ENCODE results near the gene TRIM28. TPM values are rescaled to one million over a fixed set of nuclear protein-coding genes. Genes with fewer than 3 reads are reported as not detected.
"Not testable (repeated sequence)": the region's sequence is repeated elsewhere in the genome, so short reads cannot be mapped to it uniquely, and the experiment has no call there.

Gene TRIM28
- total RNA-seq, 1 donor from 2014 or later = 140 TPM

DNA sequence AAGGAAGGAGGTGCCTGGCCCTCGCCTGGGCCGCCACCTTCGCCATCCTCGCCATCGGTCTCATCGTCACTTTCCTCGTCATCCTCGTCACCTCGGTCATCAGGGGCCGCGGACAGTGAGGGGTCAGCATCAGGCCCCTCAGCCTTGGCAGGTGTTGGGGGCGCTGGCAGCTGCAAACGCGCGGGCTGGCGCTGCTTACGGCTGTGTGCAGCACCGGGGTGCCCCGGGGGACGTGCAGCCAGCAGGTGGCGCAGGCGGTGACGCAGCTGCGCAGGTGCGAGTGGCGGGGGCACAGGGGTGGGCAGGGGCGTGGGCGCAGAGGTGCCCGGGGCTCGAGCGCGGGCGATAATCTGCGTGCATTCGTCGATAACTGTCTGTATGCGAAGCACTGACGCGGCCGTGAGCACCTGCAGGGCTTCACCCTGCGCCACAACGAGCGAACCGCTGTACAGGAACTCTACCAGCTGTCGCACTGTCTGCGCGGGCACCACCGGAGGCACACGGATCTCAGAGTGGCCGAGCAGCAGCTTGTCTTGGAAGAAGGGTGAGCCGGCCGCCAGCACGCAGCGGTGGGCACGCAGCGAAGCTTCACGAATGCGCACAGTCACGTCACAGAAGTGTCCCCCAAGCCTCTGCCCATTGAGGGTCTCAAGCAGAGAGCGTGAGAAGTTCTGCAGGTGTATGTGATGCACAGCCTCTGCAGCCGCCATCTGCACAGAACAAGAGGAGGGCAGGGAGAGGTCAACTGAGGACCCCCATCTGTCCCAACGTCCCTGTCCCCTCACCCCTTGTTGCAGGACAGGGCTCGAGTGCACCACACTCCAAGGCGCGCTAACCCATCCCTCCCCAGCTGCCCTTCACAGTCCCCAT, 26.7 kb upstream of the TRIM28 start:
- intact Hi-C loops (cut with DNase I) = no loop called here
- no peak for DNase-seq (ENCODE audit: low spot score)

DNA sequence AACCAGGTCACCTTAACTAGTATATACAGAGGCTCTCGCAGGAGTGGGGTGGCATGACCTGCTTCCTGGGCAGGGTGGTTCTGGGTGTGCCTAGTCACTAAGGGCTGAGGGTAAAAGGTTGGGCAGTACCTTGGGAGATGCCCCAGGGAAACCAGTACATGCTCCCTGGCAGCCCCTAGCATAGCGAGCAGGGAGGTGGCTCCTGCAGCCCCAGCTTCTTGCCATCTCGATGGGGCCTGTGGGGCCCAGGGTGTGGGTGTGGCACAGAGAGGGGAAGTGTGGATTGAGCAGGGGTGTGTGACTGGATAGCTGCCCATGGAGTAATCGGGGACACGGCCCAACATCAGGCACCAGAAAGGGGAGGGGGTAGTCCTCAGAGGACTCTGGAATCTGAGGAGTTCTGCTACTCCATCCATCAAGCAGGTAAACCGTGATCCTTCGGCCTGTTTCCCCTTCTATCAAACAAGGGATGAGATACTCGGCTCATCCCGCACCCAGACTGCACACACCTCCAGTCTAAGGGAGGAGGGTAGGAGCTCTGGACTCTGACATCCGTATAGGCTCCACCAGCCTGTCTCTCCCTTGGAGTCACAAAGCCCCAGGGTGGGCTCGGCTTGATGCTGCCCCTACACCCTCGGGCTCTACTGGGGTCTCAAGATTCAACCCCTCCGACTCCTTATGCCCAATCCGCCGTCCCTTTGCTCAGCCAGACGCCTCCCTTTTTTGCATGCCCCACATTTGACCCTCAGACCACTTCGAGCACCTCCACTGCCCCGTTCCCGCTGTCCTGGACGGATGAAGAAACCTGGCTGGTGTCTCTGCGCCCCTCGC, 25.4 kb upstream of the TRIM28 start:
- DNase-seq (ENCODE audit: low spot score) = no peak
- intact Hi-C loops (cut with DNase I) = loop anchor here (1.0 to 2.0 kb wide), 2 partner anchors 12 to 36 kb away; partner anchors contain the start of gene CHMP2A

DNA sequence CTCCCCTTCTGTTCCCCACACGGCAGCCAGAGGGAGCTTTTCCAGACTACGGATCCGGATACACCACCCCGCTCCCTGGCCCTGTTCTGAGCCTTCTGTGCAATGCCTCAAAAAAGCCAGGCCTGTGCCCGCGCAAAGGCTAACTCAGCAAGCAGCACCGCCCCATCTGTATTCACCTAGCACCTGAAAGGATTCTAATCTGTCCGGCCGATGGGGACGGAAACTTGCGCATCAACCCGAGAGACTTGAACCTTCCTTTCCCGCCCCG, 24.8 kb upstream of the TRIM28 start:
- intact Hi-C loops (cut with DNase I) = loop anchor here (1.0 to 2.0 kb wide), 2 partner anchors 13 to 36 kb away; partner anchors contain the start of gene CHMP2A

DNA sequence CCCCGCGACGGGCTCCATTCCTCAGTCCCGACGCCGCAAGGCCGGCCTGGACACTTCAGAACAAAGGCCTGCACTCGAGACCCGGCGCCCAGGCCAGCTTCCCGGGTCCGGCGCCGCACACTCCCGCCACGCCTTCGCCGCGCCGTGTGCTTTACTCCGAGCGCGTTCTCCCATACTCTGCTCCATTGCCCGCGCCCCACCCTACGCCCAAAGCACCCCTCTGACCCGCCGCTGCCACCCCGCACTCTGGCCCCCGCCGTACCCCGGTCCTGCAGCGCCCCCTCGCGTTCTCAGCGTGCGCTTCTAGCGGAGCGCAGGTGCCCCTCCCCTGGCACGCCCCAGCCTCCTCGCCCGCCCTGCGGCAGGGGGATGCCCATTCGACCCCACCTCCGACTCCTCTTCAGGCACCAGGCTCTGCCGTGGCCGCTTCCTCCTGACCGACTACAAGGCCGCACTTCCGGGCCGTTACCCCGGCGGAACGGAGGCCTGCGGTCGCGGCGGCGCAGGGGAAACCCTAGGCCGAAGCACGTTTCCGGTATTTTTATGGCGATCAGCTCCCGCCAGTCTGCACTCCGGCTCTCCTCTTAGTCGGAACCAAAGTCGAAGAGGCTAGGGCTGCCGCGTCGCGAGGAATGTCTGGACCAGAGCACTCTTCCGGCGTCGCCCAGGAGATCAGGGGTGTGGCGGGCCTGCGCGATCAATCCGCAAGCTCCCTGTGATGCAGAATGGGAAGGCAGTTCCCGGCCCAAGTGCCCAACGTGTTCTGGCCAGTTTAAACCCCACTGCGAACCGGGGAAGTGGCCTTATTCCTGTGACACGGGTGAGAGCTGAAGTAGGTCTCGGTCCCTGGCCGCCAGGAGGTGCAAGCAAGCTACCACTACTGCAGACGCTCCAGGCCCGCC, 24.3 kb upstream of the TRIM28 start, which contains the start of gene ZBTB45:
ZBTB45 (minus strand) TSS at position 456 of the 902 bp plus-strand sequence. CDS start 2,137 bp downstream, outside the sequence.
- DNase-seq (ENCODE audit: low spot score) = peak; percentile 94
- intact Hi-C loops (cut with DNase I) = loop anchor here (1.0 to 2.0 kb wide), 2 partner anchors 13 to 35 kb away; partner anchors contain the start of gene CHMP2A

More for the DNA sequence above, 24.8 kb upstream of the TRIM28 start:
- DNase-seq (ENCODE audit: low spot score) = no peak

DNA sequence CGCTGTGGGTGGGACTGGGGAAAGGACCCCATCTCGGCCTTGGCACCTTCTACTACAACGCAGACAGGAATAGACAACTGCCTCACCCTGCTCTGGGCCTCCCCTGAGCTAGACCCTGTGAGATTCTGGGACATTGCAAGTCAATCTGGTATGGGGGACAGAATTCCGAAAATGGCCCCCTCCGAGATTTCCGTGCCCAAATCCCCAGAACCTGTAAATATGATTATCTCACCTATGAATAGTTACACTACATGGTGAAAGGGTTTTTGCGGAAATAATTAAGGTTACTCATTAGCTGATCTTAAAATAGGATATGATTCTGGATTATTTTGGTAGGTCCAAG, 23.6 kb upstream of the TRIM28 start:
- intact Hi-C loops (cut with DNase I) = no loop called here
- DNase-seq (ENCODE audit: low spot score) = no peak

DNA sequence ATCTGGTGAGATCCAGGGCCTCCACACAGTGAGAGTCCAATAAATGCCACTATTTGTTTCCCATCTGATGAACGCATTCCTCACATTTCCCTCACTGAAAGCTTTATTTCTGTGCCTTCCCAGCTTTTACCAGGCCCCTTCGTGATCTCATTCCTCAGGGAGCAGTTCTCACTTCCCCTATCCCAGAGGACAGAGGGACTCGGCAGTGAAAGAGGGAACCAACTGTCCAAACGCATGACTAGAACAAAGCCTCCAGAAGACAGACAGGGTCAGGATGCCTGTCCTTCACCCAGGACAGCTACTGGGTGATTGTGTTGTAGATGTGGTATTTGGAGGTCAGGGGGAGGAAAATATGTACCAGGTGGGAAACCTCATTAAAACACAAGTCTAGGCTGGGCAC, 22.2 kb upstream of the TRIM28 start:
- DNase-seq (ENCODE audit: low spot score) = no peak
- intact Hi-C loops (cut with DNase I) = no loop called here

DNA sequence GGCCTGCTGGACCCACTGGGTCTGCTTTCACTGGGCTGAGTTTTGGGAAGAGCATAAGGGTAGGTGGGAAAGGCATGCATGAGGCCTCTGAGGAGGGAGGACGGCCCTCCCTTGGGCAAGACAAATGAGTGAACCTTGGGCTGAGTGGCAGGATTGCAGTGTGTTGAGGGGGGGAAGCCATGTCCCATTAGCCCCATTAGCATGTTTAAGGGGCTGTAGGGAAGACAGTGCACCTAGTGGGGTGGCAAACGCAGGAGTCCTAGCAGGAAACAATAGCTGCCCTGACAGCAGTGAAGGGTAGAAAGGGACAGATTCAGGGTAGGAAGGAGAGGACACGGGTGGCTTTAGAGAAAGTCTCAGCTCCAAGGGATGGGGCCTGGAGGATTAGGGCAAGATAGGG, 21.2 kb upstream of the TRIM28 start:
- intact Hi-C loops (cut with DNase I) = no loop called here
- DNase-seq (ENCODE audit: low spot score) = no peak

DNA sequence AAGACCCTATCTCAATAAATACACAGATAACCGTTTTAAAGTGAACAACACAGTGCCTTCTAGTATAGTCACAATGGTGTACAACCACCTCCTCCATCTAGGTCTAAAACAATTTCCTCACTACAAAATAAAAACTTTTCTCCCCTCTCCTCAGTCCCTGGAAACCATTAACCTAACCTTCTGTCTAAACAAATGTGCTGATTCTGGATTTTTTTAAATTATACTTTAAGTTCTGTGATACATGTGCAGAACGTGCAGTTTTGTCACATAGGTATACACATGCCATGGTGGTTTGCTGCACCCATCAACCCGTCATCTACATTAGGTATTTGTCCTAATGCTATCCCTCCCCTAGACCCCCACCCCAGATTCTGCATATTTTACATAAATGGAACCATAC, 14.5 kb upstream of the TRIM28 start:
- no peak for DNase-seq (ENCODE audit: low spot score)
- intact Hi-C loops (cut with DNase I) = no loop called here

DNA sequence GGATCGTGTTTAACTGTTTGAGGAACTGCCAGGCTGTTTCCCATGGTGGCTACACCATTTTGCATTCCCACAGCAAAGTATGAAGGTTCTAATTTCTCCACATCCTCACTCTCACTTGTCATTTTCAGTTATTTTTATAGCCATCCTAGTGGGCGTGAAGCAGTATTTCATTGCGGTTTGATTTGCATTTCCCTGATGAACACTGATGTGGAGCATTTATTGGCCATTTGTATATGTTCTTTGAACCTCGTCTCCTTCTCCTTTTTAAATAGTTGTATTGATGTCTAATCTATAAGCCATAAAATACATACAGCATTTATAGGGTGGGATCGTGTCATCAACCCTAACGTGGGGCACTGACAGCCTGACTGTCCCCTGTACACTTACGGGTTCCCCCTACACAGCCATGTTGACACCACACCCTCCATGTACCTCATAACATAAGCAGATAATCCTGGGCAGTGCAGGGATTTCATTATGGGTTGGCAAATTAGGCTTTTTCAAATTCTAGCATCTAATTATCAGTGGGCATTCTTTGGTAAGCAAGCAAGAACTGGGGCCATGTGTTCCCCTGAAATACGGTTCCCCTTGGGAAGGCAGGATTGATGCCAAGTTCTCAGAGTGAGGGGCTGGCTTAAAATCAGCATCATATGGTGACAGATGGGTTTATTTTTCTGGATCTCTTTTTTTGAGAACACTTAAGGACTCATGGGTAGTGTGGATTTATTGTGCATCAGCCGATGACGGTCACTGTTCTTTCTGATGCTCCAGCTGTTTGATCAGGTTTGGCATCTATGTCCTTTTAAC, 12.6 kb upstream of the TRIM28 start:
- intact Hi-C loops (cut with DNase I) = no loop called here
- DNase-seq (ENCODE audit: low spot score) = no peak

DNA sequence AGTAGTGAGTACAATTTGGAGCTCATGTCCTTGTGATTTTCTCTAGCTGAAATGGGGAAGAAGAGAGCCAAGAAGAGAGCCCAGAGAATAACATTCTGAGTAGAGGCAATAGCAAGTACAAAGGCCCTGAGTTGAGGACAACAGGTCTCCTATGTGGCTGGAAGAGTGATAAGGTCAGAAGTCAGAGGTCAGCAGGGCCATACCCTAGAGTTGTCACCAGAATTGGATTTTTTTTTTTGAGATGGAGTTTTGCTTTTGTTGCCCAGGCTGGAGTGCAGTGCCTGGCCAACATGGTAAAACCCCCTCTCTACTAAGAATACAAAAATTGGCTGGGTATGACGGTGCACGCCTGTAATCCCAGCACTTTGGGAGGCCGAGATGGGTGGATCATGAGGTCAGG, 8.0 kb upstream of the TRIM28 start:
- DNase-seq (ENCODE audit: low spot score) = no peak
- intact Hi-C loops (cut with DNase I) = no loop called here

DNA sequence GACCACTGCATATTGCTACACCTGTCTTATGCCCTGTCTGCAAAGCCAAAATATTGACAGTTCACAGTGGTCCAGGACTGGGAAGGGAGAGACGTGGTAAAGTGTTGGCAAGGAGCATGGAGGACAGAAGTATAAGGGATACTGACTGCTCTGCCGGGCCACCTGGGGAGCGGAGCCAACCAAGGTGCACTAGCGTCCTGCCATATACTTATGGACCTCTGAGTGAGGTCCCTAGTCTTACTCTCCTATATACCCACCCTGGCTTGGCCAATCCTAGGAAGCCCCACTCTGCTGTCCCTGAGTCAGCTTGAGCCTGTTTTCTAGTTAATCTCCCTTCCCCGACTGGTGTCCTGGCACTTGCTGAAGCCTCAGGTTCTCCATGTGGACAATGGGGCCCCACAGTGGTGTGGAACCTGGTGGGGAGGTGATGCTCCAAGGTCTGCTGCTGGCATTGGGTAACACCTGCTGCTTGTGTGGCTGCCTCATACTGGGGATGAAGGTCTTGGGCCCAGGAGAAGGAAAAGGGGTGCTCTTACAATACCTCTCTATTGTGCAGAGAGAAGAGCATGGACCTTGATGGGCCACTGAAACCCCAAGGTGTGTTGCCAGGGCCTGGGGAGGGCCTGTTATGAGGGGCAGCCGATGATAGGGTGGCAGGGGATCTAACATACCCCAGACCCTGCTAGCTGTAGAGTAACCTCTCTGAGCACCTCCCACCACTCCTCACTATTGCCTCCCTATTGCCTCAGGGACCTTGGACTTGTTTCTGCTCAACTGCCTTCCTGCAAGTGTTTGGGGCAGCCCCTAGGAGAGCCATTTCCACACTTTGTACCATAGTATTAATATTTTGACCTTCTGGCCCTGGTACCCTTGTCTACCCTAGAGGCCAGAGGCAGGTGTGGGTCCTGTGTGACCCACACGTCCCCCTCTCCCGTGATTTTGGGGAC, 6.7 kb upstream of the TRIM28 start:
- intact Hi-C loops (cut with DNase I) = no loop called here
- no peak for DNase-seq (ENCODE audit: low spot score)

DNA sequence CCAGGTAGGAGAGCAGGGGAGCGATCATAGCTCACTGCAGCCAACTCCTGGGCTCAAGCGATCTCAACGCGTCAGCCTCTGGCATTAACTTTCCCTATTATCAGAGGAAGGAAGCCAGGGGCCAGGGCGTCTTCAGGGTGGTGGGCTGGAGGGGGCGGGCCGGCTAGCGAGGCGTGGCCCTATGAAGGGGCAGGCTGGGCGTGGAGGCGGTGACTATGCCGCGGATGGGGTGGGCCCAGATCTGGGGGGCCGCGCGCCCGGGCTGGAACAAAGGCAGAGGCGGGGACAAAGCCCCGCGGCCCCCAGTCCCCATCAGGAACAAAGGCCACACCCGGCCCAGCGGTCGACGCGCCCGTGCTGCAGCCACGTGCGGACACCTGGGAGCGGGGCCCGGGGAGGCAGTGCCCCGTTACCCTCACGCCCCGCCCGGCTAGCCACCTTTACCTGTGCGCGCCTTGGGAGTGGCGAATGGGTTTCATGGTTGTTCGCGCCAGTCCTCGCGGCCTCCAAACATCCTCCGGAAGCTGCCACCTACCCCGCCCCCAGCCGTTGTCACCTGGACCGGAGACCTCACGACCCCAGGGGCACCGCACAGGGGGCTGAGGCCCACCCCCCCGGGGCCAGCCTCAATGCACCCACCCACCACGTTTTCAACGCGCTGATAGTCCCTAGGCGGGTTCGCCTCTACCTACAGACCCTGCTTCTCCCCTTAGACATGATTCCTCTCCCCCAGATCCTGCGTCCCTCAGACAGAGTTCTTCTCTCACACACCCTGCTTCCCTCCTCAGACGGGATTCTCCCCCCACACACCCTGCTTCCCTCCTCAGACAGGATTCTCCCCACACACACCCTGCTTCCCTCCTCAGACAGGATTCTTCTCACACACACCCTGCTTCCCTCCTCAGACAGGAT, 5.4 kb upstream of the TRIM28 start:
- intact Hi-C loops (cut with DNase I) = no loop called here
- no peak for DNase-seq (ENCODE audit: low spot score)

DNA sequence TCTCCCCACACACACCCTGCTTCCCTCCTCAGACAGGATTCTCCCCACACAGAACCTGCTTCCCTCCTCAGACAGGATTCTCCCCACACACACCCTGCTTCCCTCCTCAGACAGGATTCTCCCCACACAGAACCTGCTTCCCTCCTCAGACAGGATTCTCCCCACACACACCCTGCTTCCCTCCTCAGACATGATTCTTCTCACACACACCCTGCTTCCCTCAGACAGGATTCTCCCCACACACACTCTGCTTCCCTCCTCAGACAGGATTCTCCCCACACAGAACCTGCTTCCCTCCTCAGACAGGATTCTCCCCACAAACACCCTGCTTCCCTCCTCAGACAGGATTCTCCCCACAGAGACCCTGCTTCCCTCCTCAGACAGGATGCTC, 4.7 kb upstream of the TRIM28 start:
- intact Hi-C loops (cut with DNase I); DNase-seq (ENCODE audit: low spot score): not testable (repeated sequence)

DNA sequence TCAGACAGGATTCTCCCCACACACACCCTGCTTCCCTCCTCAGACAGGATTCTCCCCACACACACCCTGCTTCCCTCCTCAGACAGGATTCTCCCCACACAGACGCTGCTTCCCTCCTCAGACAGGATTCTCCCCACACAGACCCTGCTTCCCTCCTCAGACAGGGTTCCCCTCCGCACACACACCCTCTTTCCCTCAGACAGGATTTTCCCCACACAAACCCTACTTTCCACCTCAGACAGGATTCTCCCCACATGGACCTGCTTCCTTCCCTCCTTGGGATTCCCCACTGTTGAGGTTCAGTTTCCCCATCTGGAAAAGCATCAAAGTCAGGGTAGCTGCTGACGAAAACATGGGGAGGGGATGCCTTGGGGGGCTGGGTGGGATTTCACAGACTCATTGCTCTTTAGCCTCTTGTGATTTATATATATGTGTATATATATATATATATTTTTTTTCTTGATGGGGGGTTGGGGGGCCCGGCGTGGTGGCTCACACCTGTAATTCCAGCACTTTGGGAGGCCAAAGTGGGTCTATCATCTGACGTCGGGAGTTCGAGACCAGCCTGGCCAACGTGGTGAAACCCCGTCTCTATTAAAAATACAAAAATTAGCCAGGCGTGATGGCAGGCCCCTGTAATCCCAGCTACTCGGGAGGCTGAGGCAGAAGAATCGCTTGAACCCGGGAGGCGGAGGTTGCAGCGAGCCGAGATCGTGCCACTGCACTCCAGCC, 1.1 kb upstream of the TRIM28 start:
- intact Hi-C loops (cut with DNase I); DNase-seq (ENCODE audit: low spot score): not testable (repeated sequence)

DNA sequence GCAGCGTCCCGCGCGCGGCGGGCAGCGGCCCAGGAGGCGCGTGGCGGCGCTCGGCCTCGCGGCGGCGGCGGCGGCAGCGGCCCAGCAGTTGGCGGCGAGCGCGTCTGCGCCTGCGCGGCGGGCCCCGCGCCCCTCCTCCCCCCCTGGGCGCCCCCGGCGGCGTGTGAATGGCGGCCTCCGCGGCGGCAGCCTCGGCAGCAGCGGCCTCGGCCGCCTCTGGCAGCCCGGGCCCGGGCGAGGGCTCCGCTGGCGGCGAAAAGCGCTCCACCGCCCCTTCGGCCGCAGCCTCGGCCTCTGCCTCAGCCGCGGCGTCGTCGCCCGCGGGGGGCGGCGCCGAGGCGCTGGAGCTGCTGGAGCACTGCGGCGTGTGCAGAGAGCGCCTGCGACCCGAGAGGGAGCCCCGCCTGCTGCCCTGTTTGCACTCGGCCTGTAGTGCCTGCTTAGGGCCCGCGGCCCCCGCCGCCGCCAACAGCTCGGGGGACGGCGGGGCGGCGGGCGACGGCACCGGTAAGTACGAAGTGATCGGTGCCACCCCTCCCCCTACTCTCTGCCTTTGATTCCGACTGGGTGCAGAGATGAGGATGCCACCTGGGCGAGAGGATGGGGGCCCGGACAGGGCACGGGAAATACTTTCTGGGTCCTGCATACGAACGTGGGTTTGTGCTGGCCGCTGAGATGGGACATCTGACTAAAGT, 874 bp downstream of the TRIM28 start:
- intact Hi-C loops (cut with DNase I) = loop anchor here (1.0 kb wide), 1 partner anchor 45 kb away; no protein-coding TSS in a partner anchor
- no peak for DNase-seq (ENCODE audit: low spot score)
